Nephron (organoid): ENCODE results near the gene ABHD15.

Experiments
- H3K27ac Mint-ChIP-seq, 3 experiments: 2 replicates each; pipeline ENCODE4 v1.8.0; 2020; ENCODE audit warnings: mixed read lengths in 3 of 3, mild to moderate bottlenecking in 2 of 3, moderate library complexity in 1 of 3
- H3K27me3 Mint-ChIP-seq: 2 replicates; pipeline ENCODE4 v1.8.0; 2021; ENCODE audit warnings: low read depth, mild to moderate bottlenecking, moderate library complexity, mixed read lengths
- H3K36me3 Mint-ChIP-seq: 2 replicates; pipeline ENCODE4 v1.8.0; 2020; ENCODE audit warnings: low read depth, mixed read lengths
- H3K4me1 Mint-ChIP-seq: 2 replicates; pipeline ENCODE4 v1.8.0; 2020; ENCODE audit warnings: mixed read lengths
- H3K4me3 Mint-ChIP-seq, 3 experiments: 2 replicates each; pipeline ENCODE4 v1.8.0; 2020; ENCODE audit warnings: mild to moderate bottlenecking in 3 of 3, mixed read lengths in 3 of 3, moderate library complexity in 2 of 3
- H3K9me3 Mint-ChIP-seq: 2 replicates; pipeline ENCODE4 v1.8.0; 2020; ENCODE audit warnings: mixed read lengths
- CTCF ChIP-seq, 3 experiments: fragments of 200-600 bp; sonication (generic); IDR thresholded peaks; one replicate each; pipeline ENCODE4 v1.5.0; 2021; ENCODE audit warnings: antibody characterized with exemption in 3 of 3; ENCODE audit not compliant: unreplicated experiment in 3 of 3

The ABHD15 gene

GRCh38 chr17:29584452-29585079 is 17.7 kb upstream of the ABHD15 start:
- Mint-ChIP-seq H3K4me1 (peaks cover 34% of the 10 kb centered on the region), H3K27ac (no peak overlapping the region), H3K9me3 (no peaks in the 10 kb centered on the region), H3K27me3 (no peaks in the 10 kb centered on the region), H3K36me3 (peaks cover 11% of the 10 kb centered on the region), H3K4me3 (peak overlapping the region in 1 of 3 experiments; percentile 63)
- TF ChIP-seq CTCF (IDR thresholded peaks at IDR 0.05; ENCODE audit: unreplicated experiment in 3 of 3), result no peak

- no peak for TF ChIP-seq CTCF (IDR thresholded peaks at IDR 0.05; ENCODE audit: unreplicated experiment in 3 of 3)
- Mint-ChIP-seq H3K4me1 (peaks cover 34% of the 10 kb centered on the region), H3K27ac (no peak overlapping the region), H3K27me3 (no peaks in the 10 kb centered on the region), H3K36me3 (peaks cover 11% of the 10 kb centered on the region), H3K9me3 (no peaks in the 10 kb centered on the region), H3K4me3 (peak overlapping the region in 1 of 3 experiments; percentile 25)
Observed at GRCh38 chr17:29583324-29584248, 16.7 kb upstream of the ABHD15 start.

GRCh38 chr17:29582772-29583171 is 15.9 kb upstream of the ABHD15 start:
- Mint-ChIP-seq H3K36me3 (peaks cover 15% of the 10 kb centered on the region), H3K4me3 (no peak overlapping the region), H3K9me3 (no peaks in the 10 kb centered on the region), H3K27ac (no peak overlapping the region), H3K4me1 (peaks cover 32% of the 10 kb centered on the region), H3K27me3 (no peaks in the 10 kb centered on the region)
- TF ChIP-seq CTCF (IDR thresholded peaks at IDR 0.05; ENCODE audit: unreplicated experiment in 3 of 3), result no peak

GRCh38 chr17:29582254-29582765 is 15.5 kb upstream of the ABHD15 start:
- H3K27me3 Mint-ChIP-seq, result no peaks in the 10 kb centered on the region
- H3K9me3 Mint-ChIP-seq, result no peaks in the 10 kb centered on the region
- no peak for TF ChIP-seq CTCF (IDR thresholded peaks at IDR 0.05; ENCODE audit: unreplicated experiment in 3 of 3)
- peaks cover 27% of the 10 kb centered on the region for H3K4me1 Mint-ChIP-seq
- H3K27ac Mint-ChIP-seq, result no peak overlapping the region
- no peak overlapping the region for H3K4me3 Mint-ChIP-seq
- H3K36me3 Mint-ChIP-seq, result peaks cover 19% of the 10 kb centered on the region

- peaks cover 26% of the 10 kb centered on the region for H3K4me1 Mint-ChIP-seq
- peaks cover 19% of the 10 kb centered on the region for H3K36me3 Mint-ChIP-seq
- H3K27me3 Mint-ChIP-seq, result no peaks in the 10 kb centered on the region
- H3K27ac Mint-ChIP-seq, result no peak overlapping the region
- TF ChIP-seq CTCF (IDR thresholded peaks at IDR 0.05; ENCODE audit: unreplicated experiment in 3 of 3), result no peak
- H3K4me3 Mint-ChIP-seq, result no peak overlapping the region
- H3K9me3 Mint-ChIP-seq, result no peaks in the 10 kb centered on the region
Observed at GRCh38 chr17:29581583-29582253, 14.9 kb upstream of the ABHD15 start.
